Measurements from ENCODE around the gene AASDH. TPM values are rescaled to one million over a fixed set of nuclear protein-coding genes. Genes with fewer than 3 reads are reported as not detected.

AASDH gene
- total RNA-seq, 2 experiments from 2014 or later: 10.2 to 10.6 TPM

- Histone ChIP-seq H3K36me3 (ENCODE audit: insufficient read depth, low read length) (no peaks in the 10 kb centered on the region), H3K4me1 (ENCODE audit: insufficient read depth, low read length) (no peaks in the 10 kb centered on the region), H3K4me3 (ENCODE audit: low read length) (no peak overlapping the region), H3K27ac (ENCODE audit: low read depth in 1 of 2, low read length in 2 of 2) (no peak overlapping the region), H3K27me3 (ENCODE audit: control insufficient read depth in 1 of 2, insufficient read depth in 2 of 2, low read length in 2 of 2) (peaks cover 0 to 2% of the 10 kb centered on the region in 2 experiments), H3K9me3 (ENCODE audit: control insufficient read depth in 1 of 2, insufficient read depth in 1 of 2, low read length in 2 of 2) (peaks cover 0 to 26% of the 10 kb centered on the region in 2 experiments)
- ATAC-seq (ENCODE audit: poor library complexity) (no peak), DNase-seq (no peak)
- intact Hi-C loops (cut with DNase I, micrococcal nuclease): no loop called here
- CTCF ChIA-PET: no interaction called here
- Mint-ChIP-seq H3K27ac (no peak overlapping the region), H3K4me3 (no peak overlapping the region), H3K27me3 (no peaks in the 10 kb centered on the region), H3K36me3 (ENCODE audit: low read depth) (no peaks in the 10 kb centered on the region), H3K9me3 (no peaks in the 10 kb centered on the region), H3K4me1 (ENCODE audit: low read depth) (no peaks in the 10 kb centered on the region)
- POLR2A ChIA-PET: no interaction called here
- TF ChIP-seq CTCF (IDR thresholded peaks at IDR 0.05): no peak
Observed at GRCh38 chr4:56316011-56316650, 71.2 kb downstream of the AASDH start.

- H3K9me3 Mint-ChIP-seq: no peaks in the 10 kb centered on the region
- peaks cover 0 to 2% of the 10 kb centered on the region in 2 experiments for H3K27me3 ChIP-seq (ENCODE audit: control insufficient read depth in 1 of 2, insufficient read depth in 2 of 2, low read length in 2 of 2)
- no peak overlapping the region for H3K4me3 ChIP-seq (ENCODE audit: low read length)
- no peak for TF ChIP-seq CTCF (IDR thresholded peaks at IDR 0.05)
- no peaks in the 10 kb centered on the region for H3K4me1 ChIP-seq (ENCODE audit: insufficient read depth, low read length)
- ATAC-seq (ENCODE audit: poor library complexity) (no peak), DNase-seq (no peak)
- ChIA-PET POLR2A (no interaction called here), CTCF (no interaction called here)
- H3K9me3 ChIP-seq (ENCODE audit: control insufficient read depth in 1 of 2, insufficient read depth in 1 of 2, low read length in 2 of 2): peaks cover 0 to 26% of the 10 kb centered on the region in 2 experiments
- intact Hi-C loops (cut with DNase I, micrococcal nuclease): no loop called here
- H3K4me3 Mint-ChIP-seq: no peak overlapping the region
- H3K36me3 Mint-ChIP-seq (ENCODE audit: low read depth): no peaks in the 10 kb centered on the region
- H3K27me3 Mint-ChIP-seq: no peaks in the 10 kb centered on the region
- H3K27ac Mint-ChIP-seq: no peak overlapping the region
- no peaks in the 10 kb centered on the region for H3K36me3 ChIP-seq (ENCODE audit: insufficient read depth, low read length)
- no peak overlapping the region for H3K27ac ChIP-seq (ENCODE audit: low read depth in 1 of 2, low read length in 2 of 2)
- H3K4me1 Mint-ChIP-seq (ENCODE audit: low read depth): no peaks in the 10 kb centered on the region
Observed at GRCh38 chr4:56315543-56315942, 71.7 kb downstream of the AASDH start.

GRCh38 chr4:56315041-56315440 is 72.2 kb downstream of the AASDH start:
- H3K27me3 Mint-ChIP-seq: no peaks in the 10 kb centered on the region
- Histone ChIP-seq H3K36me3 (ENCODE audit: insufficient read depth, low read length) (no peaks in the 10 kb centered on the region), H3K4me1 (ENCODE audit: insufficient read depth, low read length) (no peaks in the 10 kb centered on the region), H3K27ac (ENCODE audit: low read depth in 1 of 2, low read length in 2 of 2) (no peak overlapping the region), H3K9me3 (ENCODE audit: control insufficient read depth in 1 of 2, insufficient read depth in 1 of 2, low read length in 2 of 2) (peaks cover 0 to 26% of the 10 kb centered on the region in 2 experiments), H3K4me3 (ENCODE audit: low read length) (no peak overlapping the region), H3K27me3 (ENCODE audit: control insufficient read depth in 1 of 2, insufficient read depth in 2 of 2, low read length in 2 of 2) (peaks cover 0 to 2% of the 10 kb centered on the region in 2 experiments)
- no peaks in the 10 kb centered on the region for H3K36me3 Mint-ChIP-seq (ENCODE audit: low read depth)
- TF ChIP-seq CTCF (IDR thresholded peaks at IDR 0.05): no peak
- H3K4me3 Mint-ChIP-seq: no peak overlapping the region
- no peaks in the 10 kb centered on the region for H3K4me1 Mint-ChIP-seq (ENCODE audit: low read depth)
- H3K27ac Mint-ChIP-seq: no peak overlapping the region
- DNase-seq: no peak
- no peaks in the 10 kb centered on the region for H3K9me3 Mint-ChIP-seq
- ChIA-PET POLR2A (no interaction called here), CTCF (no interaction called here)
- ATAC-seq (ENCODE audit: poor library complexity): no peak
- intact Hi-C loops (cut with DNase I, micrococcal nuclease): no loop called here
